SK-N-MC (cell line): ENCODE results near the gene UGT1A7.

ENCODE experiments used
- EZH2 ChIP-seq: fragments of 200-600 bp; sonication (generic); IDR thresholded peaks from one replicate; pipeline ENCODE4 v1.6.1; 2017; ENCODE audit warnings: antibody characterized with exemption
- FOXP2 ChIP-seq: optimal IDR thresholded peaks from 2 replicates; pipeline ENCODE3; 2011; ENCODE audit warnings: mild to moderate bottlenecking, moderate library complexity; ENCODE audit not compliant: insufficient read depth; ENCODE audit errors: extremely low read length, control extremely low read depth
- POLR2AphosphoS5 ChIP-seq: IDR thresholded peaks from 2 replicates; pipeline ENCODE4 v1.6.1; 2012; ENCODE audit warnings: mild to moderate bottlenecking, low read depth, low read length, borderline replicate concordance

DNA sequence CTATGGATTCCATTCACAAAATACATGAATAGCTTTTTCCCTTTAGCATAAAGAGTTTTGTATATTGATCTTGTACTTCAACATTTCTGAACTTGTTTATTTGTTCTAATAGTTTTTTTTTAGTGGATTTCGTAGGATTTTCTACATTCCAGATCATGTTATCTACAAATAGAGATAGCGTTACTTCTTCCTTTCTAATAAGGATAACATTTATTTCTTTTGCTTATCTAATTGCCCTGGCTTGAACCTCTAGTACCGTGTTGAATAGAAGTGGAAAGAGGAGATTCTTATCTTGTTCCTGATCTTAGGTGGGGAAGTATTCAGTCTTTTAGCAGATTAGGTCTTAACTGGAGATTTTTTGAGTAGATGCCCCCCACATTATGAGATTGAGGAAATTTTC, 20.5 kb downstream of the UGT1A7 start:
- no peak for TF ChIP-seq POLR2AphosphoS5
- TF ChIP-seq EZH2 = no peak
- TF ChIP-seq FOXP2 = no peak
